GM18873 (cell line): ENCODE data around the gene SGPL1.
A peak's percentile ranks its signal among the peaks of the same experiment; 100 is the strongest.

Experiments used
- ATAC-seq: cut with Tn5 transposase; IDR thresholded peaks from one replicate; pipeline ENCODE4 v1.9.1; 2021; ENCODE audit warnings: mild to moderate bottlenecking, moderate library complexity, moderate number of reproducible peaks; ENCODE audit not compliant: unreplicated experiment, low FRiP score

The SGPL1 gene

DNA sequence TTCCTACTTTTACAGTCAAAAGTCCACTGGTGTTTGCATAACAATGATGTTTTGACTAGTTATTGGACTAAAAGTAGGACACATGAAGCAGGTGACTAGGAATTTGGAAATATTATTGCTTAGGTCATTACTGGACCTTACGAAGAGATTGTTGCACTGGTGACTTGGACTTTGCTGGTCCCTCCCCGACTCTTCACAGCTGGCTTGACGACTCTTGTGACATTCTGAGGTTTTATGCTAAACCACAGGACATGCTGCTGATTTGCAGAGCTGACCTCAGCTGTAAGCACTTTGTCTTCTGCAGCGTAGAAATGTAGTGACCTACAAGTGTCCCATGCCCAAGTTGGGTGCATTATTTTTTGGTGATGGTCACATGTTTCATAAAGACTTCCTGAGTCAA lies 50.7 kb downstream of the SGPL1 start:
- no peak for ATAC-seq

DNA sequence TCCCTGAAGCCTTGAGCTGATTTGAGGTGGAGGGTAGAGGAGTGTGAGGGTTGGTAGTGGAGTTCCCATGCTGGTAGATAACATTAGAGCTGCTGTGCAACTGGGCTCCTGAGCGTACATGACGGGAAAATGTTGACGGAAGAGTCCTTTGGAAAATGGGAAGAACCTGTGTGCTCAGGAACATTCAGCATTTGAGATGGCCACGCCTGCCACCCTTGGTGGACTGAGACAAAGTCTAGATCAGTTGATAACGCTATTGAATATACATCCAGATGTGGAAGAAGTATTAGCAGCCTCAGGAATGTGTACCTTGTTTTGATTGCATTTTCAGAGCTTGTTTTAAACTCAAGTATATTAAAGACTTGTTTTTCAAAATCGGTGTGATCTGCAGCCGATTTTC lies 56.5 kb downstream of the SGPL1 start:
- no peak for ATAC-seq

DNA sequence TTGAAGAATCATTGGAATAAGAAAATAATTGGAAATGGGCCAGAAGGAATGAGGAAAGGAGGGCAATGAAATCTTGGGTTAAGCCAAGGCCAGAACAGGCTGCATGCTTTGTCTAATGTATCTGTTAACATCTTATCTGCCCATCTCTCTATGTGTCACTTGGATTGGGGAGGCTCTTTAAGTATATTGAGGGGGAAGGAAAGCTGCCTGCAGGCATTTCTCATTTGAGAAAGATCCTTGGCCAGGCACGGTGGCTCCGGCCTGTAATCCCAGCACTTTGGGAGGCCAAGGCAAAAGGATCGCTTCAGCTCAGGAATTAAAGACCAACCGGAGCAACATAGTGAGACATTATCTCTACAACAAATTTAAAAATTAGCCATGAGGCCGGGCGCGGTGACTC lies 58.3 kb downstream of the SGPL1 start:
- ATAC-seq = no peak

DNA sequence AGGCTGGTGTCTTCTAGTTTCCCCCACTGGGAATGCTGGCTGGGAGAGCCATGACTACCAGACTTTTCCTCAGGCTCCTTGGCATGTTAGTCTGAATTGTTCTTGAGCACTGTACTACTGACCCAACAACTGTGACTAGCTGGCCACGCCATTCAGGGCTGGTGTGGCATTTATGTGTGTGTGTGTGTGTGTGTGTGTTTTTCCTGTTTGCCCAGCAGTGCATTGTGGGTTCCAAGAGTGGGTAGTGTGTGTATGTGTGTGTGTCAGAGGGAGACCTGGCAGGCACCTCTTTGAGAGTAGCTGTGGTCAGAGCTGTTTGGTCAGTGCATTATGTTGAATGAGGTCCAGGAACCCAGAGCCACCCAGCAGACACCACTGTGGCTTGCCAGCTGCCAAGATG lies 63.5 kb downstream of the SGPL1 start:
- ATAC-seq = no peak

DNA sequence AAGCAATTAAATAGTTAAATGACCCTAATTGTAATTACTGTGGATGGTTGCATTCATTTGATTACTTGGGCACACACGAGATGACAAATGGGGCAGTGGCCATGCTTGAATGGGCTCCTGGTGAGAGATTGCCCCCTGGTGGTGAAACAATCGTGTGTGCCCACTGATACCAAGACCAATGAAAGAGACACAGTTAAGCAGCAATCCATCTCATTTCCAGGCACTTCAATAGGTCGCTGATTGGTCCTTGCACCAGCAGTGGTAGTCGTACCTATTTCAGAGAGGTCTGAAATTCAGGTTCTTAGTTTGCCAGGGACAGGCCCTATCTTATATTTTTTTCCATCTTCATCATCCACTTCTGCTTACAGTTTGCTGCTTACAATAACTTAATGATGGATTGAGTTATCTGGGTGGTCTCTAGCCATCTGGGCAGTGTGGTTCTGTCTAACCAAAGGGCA lies 64.4 kb downstream of the SGPL1 start:
- ATAC-seq = no peak

DNA sequence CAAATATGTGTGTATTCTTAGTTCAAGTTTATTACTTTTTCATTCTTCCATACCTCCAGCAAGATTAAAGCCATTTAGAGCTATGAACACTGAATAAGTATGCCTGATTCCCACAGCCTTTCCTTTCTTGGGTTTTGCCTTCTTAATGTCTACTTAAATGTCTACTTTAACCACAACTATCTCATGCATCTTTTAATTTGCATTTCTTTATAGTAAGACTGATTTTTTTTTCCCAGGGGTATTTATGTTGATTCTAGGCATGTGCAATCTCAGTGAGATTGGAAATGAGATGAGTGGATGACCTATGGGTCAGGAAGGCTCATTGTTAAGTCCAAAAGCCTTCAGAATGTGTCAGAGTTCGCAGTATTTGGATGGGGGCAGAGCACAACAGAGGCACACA lies 69.0 kb downstream of the SGPL1 start:
- ATAC-seq = no peak

DNA sequence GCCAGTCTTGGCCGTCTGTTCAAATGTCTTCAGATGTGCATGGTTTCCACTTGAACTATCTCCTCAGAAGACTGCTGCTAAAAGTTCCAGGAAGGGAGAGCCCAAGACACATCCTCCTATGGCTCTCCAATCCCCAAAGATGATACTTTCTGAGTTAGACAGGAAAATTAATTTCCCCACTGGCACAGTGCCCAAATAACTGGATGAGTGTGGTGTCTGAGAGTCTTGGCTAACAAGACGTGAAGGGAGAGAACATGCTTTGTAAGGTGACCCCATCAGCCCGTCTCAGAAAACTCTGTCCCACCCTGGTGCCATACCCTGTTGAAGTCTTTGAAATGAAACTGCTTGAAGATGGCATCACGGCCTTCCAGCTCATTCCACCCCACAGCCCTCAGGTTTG lies 69.7 kb downstream of the SGPL1 start:
- no peak for ATAC-seq

DNA sequence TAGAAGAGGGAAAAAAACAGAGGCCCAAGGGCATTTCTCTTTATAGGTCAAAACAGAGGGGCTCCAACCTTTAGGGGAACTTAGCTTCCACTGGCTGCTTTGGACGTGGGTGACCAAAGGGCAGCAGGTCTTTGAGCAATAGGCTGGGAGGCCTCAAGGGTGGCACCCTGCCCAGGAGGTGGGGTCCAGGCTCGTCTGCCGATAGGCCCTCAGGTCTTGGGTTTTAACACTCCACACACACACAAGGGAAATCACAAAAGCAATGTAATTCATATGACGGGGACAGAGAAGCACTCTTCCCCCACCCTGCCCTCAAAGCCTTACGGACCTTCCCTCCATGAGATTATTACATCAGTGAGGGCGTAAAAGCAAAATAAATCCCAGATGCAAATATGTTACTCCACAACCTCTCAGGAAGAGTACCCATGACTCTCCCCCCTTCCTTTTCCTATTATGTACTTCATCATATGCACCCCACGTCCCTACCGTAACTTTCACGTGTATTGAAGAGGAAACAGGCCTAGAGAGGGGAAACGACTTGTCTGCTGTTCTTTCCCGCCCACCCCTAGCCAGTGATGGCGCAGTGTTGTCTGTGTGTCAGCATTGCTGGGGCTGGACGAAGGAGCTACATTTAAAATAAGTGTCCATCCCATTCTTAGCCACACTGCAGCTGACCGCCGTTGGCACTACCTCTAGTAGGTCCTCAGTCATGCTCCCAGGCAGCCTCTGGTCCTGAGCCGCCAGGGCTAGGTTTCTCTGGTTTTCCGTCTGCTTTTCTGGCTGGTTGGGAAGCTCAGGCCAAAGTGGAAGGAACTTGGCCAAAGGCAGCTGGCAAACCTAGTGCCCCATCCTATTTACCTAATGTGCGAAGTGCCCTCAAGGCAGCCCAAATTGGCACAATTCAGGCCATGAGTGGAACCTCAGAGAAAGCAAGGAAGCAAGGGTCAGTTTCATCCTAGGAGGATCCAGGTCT lies 70.5 kb downstream of the SGPL1 start:
- no peak for ATAC-seq

DNA sequence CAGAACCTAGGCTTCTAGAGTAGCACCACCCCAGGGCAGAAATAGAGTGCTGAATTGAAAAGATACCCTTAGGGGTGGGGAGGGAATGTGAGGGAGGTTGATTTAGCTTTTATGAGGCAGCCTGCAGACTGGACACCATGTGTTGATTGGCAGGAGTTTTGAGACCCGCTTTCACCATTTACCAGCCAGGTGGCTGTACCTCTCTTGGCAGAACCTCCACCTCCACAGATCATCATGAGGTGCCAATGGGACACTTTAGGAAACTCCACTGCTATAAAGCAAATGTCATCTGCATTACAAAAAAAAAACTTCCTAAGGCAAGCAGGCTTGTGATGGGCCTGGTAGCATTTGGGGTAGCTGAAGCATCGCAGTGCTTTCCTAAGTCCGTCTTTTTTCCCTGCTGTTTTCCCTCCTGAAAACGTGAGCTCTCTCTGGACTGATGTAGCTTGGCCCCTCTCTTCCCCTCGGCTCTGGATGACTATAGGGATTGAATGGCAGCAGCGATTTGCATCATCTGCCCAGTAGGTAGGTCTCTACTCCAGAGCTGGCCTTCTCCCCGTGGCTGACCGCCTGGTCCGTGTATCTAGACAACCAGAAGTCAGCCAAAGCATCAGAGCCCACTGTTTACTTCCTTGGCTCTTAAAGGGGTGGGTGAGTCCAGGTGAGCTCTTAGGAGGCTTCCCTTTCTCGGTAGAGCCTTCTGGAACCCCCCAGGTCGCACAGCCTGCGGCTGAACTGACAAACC lies 71.3 kb downstream of the SGPL1 start:
- no peak for ATAC-seq

DNA sequence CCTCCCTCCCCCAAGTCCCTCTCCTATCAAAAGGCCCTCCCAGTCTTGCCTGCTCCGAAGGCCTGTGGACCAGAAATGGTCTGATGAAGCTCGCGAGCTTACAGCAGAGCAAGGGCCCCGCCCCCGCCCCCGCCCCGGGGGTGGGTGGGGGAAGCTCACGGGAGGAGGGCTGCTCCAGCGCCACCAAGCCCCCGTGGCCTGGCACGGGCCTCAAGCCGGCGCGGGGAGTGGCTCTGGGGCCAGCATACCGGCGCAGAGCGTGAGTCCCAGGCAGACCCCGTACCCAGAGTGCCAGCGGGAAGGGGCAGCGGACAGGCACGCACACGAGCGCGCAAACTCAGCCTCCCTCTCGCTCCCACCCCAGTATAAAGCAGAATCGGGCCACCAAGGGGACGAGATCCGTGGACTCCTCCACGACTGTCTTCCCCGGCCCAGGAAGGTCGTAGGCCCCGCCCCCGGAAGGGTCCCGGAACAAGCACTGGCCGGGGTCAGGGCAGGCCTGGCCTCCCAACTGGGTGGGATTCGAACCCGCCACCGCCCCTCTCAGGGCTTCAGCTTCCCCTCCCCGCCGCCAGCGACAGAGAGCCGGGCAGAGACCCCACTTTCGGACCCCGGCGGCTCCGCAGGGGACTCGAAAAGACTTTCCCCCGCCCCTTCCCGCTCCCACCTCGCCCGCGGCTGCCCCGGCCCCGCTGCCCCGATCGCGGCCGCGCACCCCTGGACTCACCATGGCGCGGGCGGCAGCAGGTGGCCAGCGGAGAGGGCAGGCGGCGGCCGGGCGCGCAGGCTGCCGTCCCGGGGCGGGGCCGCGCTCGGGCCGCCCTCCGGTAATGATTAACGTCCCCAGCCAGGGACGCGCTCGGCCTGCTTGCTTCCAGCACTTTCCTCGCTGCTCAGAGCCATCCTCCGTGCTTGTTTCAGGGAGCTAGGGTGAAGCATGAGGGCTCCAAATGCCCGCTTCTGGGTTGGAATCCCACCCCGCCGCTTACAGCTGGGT lies 72.4 kb downstream of the SGPL1 start, which contains the start of gene PCBD1:
TSS of gene PCBD1 (minus strand) at position 762 of the 997 bp plus-strand sequence. CDS start at position 730, 32 bp downstream.
- peak; percentile 69 for ATAC-seq

DNA sequence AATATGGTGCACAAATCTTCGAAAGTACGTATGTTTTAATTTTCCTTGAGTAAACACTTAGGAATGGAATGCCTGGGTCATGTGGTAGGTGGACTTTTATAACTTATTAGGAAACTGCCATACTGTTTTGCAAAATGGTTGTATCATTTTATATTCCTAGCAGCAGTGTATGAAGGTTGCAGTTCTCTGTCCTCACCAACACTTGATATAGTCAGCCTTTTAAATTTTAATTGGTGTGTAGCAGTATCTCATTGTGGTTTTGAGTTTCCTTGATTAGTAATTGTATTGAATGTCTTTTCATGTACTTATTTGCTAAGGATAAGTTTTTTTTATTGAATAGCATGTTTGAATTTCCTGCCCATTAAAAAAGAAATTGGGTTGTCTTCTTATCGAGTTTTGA lies 73.5 kb downstream of the SGPL1 start:
- ATAC-seq = no peak

DNA sequence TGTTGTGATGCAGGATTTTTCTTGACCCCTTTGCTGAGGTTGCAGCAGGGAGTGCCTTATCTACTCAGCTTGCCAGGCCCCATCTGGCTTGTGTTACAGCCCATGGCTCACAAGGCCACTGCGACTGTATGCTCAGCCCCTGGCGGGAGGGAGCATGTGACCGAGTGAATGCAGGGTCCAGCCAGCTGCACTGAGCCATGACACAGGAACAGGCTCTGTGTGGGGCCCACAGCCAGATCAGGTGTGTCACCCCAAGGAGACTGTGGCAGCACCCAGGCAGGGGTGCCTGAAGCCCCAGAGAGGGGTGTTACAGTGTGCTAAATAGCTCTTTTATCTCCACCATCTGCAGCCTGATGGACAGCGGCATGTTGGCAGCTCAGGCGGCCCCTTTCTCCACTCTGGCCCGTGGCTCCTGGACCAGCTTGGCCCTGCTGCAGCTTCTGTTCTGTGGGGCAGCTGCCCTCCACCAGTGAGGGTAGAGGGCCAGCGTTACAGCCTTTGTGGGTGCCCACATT lies 75.2 kb downstream of the SGPL1 start:
- ATAC-seq = no peak

DNA sequence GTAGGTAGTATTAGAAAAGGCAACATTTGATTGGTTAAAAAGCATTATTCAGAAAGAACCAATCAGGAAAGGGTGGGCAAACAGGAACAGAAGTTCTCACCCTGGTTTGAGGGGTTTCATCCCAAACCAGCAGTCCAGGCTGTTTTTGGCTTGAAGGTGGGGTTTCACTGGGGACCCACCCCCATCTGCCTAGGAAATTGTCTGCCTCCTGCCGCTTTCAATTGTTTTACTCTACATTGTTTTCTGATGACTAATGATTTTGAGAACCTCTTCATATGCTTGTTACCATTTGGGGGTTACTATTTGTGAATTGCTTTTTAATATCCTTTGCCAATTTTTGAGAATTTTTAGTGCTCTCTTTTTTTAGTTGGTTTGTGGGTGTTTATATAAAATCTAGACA lies 75.9 kb downstream of the SGPL1 start:
- ATAC-seq = no peak

DNA sequence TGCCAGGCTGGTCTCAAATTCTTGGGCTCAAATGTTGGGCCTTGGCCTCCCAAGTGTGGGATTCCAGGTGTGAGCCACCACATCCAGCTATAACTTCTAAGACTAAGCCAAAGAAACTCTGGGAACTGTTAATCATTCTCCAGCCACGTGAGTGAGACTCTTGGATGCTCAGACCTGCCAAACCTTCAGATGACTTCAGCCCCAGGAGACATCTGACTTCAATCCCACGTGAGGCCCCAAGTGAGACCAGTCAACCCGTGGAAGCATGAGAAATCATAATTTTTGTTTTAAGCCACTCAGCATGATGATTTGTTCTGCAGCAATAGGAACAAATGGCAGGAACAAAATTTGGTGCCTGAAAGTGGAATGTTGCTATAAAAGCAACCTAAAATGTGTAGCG lies 76.9 kb downstream of the SGPL1 start:
- ATAC-seq = no peak

DNA sequence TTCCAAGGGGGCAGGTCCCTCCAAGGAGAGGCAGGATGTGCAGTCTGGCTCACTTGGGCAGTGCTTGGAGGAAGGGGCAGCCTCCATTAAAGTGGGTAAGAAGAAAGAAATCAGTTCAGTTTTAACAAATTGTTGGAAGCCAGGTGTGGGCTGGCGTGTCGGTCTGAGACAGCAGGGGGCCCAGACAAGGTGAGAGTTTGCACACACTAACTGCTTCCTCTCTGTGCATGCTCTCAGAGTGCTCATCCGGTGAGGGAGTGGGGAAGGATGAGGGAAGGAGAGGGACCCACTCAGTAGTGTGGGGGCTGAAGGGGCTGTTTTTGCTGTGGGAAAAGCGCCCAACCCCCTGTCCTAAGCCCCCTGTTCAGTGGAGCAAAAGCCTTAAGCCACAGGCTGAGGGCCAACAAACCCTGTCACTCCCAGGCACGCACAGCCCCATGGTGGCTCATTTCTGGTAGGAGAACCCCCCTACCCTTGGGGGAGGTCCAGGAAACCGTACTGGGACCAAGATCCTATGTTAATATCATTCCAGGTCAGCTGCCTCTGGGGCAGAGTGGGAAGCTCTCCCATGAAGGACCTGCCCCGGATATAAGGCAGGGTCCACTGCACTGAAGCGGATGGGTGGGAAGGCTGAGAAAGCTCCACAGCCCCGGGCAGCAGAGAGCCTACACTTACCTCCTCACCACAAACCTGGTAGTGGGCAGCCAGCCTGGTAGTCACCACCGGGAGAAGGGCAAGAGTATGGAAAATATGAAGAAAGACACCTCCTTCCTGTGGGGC lies 77.7 kb downstream of the SGPL1 start:
- no peak for ATAC-seq

DNA sequence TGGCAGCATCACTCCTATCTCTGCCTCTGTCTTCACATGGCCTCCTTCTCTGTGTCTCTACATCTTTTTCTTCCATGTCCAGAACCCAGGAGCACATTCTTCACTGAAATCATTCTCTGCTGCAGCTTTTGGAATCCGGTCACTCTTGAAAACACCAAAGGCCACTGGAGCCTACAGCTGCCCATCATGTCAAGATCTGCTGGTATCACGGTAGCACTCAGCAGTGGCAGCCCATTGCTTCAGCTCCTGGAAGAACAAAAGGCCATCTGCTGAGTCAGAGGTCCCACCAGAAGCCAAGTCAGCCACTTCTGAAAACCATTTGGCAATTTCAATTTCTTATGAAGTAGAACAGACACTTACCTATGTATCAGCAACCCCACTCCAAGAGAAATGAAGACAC lies 78.7 kb downstream of the SGPL1 start:
- no peak for ATAC-seq

DNA sequence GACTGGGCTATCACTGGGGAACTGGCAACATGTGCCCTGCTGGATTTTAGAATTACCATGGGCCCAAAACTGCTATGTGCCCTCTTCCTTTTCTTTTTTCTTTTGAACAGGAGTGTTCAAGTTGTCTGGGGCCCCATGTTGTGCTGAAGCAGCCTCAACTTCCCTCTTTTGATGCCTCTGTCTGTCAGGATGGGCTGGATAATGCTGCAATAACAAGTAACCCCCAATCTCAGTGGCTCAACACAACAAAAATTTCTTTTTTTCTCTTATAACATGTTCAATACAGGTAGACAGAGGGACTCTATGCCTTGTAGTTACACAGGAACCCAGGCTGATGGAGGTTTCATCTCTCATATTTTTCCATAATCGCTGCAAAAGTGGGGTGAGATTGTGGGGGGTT lies 80.8 kb downstream of the SGPL1 start:
- ATAC-seq = no peak

DNA sequence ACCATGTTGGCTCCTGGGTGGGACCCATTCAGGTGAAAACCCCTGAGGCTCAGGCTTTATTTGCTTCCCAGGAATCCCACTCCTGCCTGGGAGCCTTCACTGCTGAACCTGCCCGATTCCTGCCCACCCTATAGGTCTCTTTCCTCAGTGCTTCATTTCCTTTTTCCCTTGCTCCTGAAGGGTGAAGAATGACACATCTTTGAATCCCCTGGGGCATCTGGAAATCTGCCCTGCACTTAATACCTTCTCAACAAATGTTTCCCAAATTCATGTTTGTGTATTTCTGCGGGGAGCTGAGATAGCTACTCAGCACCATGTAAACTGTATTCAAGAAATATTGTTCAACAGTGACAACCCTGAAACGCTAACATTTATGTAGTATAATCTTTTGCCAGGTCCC lies 82.9 kb downstream of the SGPL1 start:
- no peak for ATAC-seq

DNA sequence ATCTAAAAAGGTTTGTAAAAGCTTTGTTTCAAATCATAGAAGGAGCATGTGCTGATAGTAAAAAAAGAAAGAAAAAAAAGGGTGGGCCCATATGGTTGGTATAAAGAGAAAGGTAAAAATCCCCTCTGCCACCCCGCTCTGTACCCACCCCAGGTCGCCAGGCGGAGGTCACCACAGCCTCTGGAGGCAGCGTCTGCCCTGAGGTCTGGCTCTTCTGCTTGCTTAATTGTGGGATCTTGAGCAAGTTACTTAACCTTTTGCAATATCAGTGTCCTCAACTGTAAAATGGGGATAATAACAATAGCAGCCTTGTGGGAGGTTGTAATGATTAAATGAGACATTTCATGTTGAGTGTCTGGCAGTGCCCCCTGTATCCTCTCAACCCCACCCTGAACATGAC lies 83.3 kb downstream of the SGPL1 start:
- no peak for ATAC-seq
